Gastroesophageal sphincter (tissue), 3 donors: ENCODE results near the gene PPM1M.

ENCODE experiments used
- CTCF ChIP-seq, 4 experiments: fragments of 200-600 bp in 2 of 4; fragments of 450-650 bp in 2 of 4; sonication (generic) in 1 of 4; IDR thresholded peaks; one replicate each; pipeline ENCODE4 v1.5.1; 2017 to 2019; ENCODE audit warnings: antibody characterized with exemption in 4 of 4, mild to moderate bottlenecking in 2 of 4, moderate library complexity in 2 of 4
- EP300 ChIP-seq: sonication (generic); formaldehyde crosslinking; IDR thresholded peaks from one replicate; pipeline ENCODE4 v1.6.1; 2017; ENCODE audit warnings: antibody characterized with exemption, mild to moderate bottlenecking
- POLR2A ChIP-seq, 2 donors: fragments of 450-650 bp; IDR thresholded peaks; one replicate each; pipeline ENCODE4 v1.6.1; 2017; ENCODE audit warnings: antibody characterized with exemption in 2 of 2, mild to moderate bottlenecking in 2 of 2, moderate library complexity in 1 of 2

GRCh38 chr3:52270252-52270754 lies 24.7 kb downstream of the PPM1M start:
- TF ChIP-seq POLR2A (IDR thresholded peaks at IDR 0.05) (no peak), CTCF (IDR thresholded peaks at IDR 0.05) (no peak), EP300 (no peak)
